WI38 (cell line): ENCODE measurements around the gene PPFIBP1.

Experiments used
- H3K4me3 ChIP-seq: 2 replicates; pipeline ENCODE4 v1.5.1; 2011; ENCODE audit warnings: low read depth, mild to moderate bottlenecking, control low read depth, low read length
- TF ChIP-seq, protein P1 (sequence below): IDR thresholded peaks from 2 replicates; pipeline ENCODE4 v1.5.1; 2012; ENCODE audit warnings: low read depth, mild to moderate bottlenecking, control low read depth, low read length

The PPFIBP1 gene

DNA sequence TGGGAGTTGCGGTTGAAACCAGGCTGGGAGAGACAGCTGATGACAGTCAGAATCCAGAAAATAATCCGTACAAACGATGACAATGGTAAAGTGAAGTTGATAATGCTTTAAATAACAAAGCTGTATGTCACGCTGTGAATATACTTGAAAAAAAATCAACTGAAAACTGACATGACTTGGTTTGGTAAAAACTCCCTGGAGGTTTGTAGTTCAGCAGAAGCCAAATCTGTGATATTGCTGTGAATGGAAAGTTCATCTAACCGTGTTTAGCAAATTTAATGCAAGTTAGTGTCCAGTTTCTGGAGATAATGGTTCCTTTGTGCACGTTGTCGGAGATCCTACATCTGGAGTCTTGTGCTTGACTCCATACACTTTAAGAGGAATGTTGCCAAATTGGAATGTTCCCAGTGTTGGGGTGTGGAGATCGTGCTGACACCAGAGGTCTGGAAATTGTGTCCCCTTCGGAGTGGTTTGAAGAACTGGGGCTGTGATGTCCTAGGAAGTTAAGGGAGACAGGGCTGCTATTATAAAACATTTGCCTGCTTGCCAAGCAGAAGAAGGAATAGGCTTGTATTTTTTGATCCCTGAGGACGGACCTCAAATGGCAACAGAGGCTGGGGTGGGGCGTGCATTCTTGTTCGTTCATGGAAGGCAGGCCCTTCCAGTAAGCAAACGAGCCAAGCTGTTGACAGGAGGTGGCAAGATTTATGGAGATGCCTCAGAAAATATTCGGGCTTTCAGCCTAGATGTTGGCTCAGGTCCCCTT, 30.6 kb downstream of the PPFIBP1 start:
- peak overlapping the region; percentile 32 for H3K4me3 ChIP-seq
- TF ChIP-seq, protein P1, sequence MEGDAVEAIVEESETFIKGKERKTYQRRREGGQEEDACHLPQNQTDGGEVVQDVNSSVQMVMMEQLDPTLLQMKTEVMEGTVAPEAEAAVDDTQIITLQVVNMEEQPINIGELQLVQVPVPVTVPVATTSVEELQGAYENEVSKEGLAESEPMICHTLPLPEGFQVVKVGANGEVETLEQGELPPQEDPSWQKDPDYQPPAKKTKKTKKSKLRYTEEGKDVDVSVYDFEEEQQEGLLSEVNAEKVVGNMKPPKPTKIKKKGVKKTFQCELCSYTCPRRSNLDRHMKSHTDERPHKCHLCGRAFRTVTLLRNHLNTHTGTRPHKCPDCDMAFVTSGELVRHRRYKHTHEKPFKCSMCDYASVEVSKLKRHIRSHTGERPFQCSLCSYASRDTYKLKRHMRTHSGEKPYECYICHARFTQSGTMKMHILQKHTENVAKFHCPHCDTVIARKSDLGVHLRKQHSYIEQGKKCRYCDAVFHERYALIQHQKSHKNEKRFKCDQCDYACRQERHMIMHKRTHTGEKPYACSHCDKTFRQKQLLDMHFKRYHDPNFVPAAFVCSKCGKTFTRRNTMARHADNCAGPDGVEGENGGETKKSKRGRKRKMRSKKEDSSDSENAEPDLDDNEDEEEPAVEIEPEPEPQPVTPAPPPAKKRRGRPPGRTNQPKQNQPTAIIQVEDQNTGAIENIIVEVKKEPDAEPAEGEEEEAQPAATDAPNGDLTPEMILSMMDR, result no peak

DNA sequence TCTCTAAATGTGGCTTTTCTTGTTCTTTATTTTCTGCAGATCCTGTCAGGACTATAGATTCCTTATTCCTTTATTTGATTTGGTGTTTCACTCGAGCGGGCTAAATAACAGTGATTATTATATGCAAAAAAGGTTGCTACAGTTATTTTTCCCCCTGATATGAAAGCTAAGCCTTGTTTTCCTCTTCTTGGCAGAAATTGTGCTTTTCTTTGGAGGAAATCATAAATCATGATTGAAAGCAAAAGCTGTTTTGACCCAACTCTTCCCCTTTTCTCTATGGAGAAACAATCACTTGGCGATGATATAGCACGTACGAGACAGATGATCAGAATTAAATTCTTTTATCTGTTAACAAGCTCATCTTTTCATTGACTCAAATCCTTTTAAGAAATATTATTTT, 31.4 kb downstream of the PPFIBP1 start:
- peak overlapping the region; percentile 32 for H3K4me3 ChIP-seq
- TF ChIP-seq, protein P1, result no peak

DNA sequence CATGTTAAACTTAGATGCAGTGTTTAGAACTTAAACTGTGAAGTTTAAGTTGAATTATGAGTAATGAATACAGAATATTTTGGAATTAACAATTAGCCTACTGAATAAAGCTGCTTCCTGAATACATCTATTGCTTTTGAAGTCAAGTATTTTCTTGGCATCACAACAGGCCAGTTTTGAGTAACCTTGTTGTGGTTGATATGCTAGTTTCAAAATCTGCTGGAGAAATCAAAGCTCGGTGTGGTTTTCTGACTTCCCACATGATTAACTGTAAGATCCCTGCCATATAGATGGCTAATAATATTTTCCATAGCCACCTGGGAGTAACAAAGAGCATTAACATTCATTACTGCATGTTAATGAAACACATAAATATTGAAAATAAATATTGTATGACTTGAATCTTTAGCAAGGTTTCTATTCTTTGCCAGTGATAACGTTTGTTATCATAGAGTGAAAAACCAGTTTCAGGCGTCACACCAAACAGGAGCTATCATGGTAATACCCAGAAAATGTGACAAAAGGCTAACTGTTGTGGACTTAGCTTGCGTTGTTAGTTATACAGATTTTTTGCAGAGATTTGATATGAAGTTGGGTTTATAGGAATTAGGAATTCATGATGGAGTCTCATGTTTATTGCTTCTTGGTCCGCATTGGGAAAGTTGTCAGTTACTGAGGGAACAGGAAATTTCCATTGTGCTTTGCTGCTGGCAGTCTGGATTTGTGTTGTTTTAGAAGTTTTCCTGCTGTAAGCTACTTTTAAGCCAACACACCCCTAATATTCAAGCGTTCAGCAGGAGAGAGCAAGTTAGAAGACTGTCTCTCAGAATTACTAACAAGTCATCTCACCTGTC, 32.1 kb downstream of the PPFIBP1 start:
- TF ChIP-seq, protein P1, result no peak
- peak overlapping the region; percentile 25; the same call in 1 of the 2 replicates for H3K4me3 ChIP-seq

DNA sequence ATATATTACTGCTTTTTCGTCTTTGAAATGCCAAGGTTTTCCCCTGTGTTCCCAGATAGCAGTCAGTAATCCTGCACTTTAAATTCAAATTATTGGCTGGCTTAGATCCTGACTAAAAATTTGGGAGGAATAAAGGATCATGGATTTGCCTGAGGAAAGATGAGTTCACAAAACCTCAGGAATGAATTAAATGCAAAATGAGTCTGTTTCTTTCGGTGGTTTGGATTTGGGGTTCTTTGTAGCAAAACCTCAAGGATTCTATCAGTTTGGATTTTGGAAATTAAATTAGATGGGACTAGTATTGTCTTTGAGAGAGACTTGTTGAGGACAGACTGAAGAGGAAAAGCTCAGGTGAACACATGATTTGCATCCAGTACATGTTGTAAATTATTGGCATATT, 36.1 kb downstream of the PPFIBP1 start:
- TF ChIP-seq, protein P1, result no peak
- H3K4me3 ChIP-seq, result no peak overlapping the region

DNA sequence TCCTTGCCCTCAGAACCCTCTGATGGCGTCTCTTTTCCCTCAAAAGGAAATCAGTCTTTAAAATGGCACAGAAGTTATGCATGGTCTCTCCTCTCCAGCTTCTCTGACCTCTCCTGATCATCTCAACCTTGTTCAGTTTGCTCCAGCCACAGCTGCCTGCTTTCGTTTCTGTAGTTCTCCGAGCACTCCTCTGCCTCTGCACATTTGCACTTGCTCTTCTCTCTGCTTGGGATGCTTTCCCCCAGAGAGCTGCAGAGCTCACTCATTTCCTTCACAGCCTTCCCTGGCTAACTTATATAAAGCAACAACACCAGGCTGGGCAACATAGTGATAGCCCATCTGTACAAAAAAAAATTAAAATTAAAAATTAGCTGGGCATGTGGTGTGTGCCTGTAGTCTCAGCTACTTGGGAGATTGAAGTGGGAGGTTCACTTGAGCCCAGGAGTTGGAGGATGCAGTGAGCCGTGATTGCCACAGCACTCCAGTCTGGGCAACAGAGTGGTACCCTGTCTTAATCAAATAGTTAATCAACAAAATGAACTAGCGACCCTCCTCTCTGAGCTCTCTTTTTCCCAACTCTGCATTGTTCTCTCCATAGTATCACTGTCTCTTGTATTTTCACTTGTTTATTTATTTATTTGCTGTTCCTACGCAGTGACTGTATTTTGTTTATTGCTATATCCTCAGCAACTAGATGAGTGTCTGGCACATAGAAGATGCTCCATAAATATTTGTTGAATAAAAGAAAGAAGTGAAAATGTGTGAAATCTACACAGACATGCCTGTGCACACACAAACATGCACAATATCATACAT, 37.7 kb downstream of the PPFIBP1 start:
- TF ChIP-seq, protein P1, result no peak
- no peak overlapping the region for H3K4me3 ChIP-seq

DNA sequence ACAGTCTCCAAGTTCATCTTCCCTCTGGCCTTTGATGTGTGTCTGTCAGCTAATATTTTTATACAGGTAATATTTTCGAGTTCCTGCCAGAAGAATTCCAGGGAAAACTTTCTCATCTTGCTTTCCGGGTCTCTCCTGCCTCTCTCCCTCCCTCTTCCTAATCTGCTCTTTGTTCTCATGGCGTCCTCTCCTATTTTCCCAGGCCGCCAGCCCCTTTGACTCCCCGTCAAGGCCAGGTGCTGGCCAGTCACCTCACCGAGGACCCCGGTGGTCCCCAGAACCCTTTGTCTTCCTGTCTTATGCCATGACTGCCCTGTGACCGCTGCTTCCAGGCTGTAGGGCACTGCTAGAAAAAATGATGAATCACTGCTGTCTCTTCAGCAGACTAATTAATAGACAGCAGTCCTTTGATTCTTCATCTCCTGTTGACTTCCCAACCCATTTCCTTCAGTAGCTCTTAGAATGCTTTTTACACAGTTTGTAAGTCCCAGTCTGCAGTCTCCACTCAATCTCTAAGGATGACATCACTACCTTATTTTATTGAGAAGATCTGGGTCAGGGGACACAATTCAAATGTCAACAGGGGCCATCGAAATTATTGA, 40.7 kb downstream of the PPFIBP1 start:
- H3K4me3 ChIP-seq, result no peak overlapping the region
- TF ChIP-seq, protein P1, result no peak
